Peyer's patch (tissue), 4 donors: ENCODE data around the gene C17orf67. TPM values are rescaled to one million over a fixed set of nuclear protein-coding genes. Genes with fewer than 3 reads are reported as not detected.

Source experiments
- DNase-seq, 3 donors: peaks; one replicate each; pipeline ENCODE4 v3.0.0-alpha.2; 2017 to 2019
- H3K27ac ChIP-seq, 4 donors: fragments of 200-600 bp; sonication (generic); one replicate each; pipeline ENCODE4 v1.5.1; 2016 to 2019
- H3K27me3 ChIP-seq, 2 donors: fragments of 200-600 bp; sonication (generic); one replicate each; pipeline ENCODE4 v1.5.1; 2019
- H3K36me3 ChIP-seq, 3 donors: fragments of 200-600 bp; sonication (generic); one replicate each; pipeline ENCODE4 v1.5.1; 2016 to 2019
- H3K4me1 ChIP-seq, 4 donors: fragments of 200-600 bp; sonication (generic); one replicate each; pipeline ENCODE4 v1.5.1; 2016 to 2019
- H3K4me3 ChIP-seq, 4 donors: fragments of 200-600 bp; sonication (generic); 1 replicate in 3 of 4; 2 replicates in 1 of 4; pipeline ENCODE4 v1.5.1; 2016 to 2019; ENCODE audit warnings: mild to moderate bottlenecking in 1 of 4
- H3K9me3 ChIP-seq, 4 donors: fragments of 200-600 bp; sonication (generic); one replicate each; pipeline ENCODE4 v1.5.1; 2016 to 2019; ENCODE audit warnings: mild to moderate bottlenecking in 1 of 4
- POLR2A ChIP-seq, 2 donors: fragments of 450-650 bp; IDR thresholded peaks; one replicate each; pipeline ENCODE4 v1.5.1; 2017; ENCODE audit warnings: antibody characterized with exemption in 2 of 2, mild to moderate bottlenecking in 2 of 2, moderate library complexity in 2 of 2
- total RNA-seq, 4 donors: library from RNA; depleted of rRNA; stranded (reverse); fragments of >200 nt; gene quantifications; one replicate each; pipeline ENCODE4 v1.1.0, GENCODE V29; 2016
- TF ChIP-seq, protein P1 (sequence below), 6 experiments: fragments of 450-650 bp in 4 of 6; fragments of 200-600 bp in 2 of 6; sonication (generic) in 1 of 6; IDR thresholded peaks; one replicate each; pipeline ENCODE4 v1.5.1; 2017 to 2019; ENCODE audit warnings: antibody characterized with exemption in 6 of 6, mild to moderate bottlenecking in 3 of 6, moderate library complexity in 1 of 6

The C17orf67 gene
- total RNA-seq, 4 donors from 2014 or later: 1.7 to 10.7 TPM; not detected in 2

DNA sequence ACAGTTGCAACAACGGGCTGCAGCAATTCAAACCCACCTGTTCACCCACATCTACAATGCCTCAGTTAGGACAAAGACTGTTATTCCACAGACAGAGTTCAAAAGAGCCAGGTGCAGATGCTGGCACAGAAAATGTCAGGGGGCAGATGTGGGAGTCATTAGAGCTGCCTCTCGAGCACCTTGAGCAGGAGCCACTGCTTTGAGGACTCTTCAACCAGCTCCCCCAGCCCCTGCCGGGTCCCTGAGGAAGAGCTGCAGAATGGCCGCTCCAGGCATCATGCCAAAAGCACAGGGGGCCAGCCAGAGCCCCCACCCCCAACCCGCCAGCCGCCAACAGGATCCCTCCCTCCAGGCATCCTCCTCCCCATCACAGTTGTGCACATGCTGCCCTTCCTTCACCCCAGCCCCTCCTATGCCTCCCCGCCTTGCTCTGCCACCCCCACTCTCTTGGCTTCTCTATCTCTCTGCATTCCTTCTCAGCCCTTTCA lies 20.8 kb downstream of the C17orf67 start:
- Histone ChIP-seq H3K4me3 (no peak overlapping the region), H3K4me1 (no peaks in the 10 kb centered on the region), H3K9me3 (no peaks in the 10 kb centered on the region), H3K27me3 (no peaks in the 10 kb centered on the region), H3K27ac (no peak overlapping the region), H3K36me3 (no peaks in the 10 kb centered on the region)
- no peak for TF ChIP-seq POLR2A (IDR thresholded peaks at IDR 0.05)
- TF ChIP-seq, protein P1, sequence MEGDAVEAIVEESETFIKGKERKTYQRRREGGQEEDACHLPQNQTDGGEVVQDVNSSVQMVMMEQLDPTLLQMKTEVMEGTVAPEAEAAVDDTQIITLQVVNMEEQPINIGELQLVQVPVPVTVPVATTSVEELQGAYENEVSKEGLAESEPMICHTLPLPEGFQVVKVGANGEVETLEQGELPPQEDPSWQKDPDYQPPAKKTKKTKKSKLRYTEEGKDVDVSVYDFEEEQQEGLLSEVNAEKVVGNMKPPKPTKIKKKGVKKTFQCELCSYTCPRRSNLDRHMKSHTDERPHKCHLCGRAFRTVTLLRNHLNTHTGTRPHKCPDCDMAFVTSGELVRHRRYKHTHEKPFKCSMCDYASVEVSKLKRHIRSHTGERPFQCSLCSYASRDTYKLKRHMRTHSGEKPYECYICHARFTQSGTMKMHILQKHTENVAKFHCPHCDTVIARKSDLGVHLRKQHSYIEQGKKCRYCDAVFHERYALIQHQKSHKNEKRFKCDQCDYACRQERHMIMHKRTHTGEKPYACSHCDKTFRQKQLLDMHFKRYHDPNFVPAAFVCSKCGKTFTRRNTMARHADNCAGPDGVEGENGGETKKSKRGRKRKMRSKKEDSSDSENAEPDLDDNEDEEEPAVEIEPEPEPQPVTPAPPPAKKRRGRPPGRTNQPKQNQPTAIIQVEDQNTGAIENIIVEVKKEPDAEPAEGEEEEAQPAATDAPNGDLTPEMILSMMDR (IDR thresholded peaks at IDR 0.05): no peak
- DNase-seq: no peak

DNA sequence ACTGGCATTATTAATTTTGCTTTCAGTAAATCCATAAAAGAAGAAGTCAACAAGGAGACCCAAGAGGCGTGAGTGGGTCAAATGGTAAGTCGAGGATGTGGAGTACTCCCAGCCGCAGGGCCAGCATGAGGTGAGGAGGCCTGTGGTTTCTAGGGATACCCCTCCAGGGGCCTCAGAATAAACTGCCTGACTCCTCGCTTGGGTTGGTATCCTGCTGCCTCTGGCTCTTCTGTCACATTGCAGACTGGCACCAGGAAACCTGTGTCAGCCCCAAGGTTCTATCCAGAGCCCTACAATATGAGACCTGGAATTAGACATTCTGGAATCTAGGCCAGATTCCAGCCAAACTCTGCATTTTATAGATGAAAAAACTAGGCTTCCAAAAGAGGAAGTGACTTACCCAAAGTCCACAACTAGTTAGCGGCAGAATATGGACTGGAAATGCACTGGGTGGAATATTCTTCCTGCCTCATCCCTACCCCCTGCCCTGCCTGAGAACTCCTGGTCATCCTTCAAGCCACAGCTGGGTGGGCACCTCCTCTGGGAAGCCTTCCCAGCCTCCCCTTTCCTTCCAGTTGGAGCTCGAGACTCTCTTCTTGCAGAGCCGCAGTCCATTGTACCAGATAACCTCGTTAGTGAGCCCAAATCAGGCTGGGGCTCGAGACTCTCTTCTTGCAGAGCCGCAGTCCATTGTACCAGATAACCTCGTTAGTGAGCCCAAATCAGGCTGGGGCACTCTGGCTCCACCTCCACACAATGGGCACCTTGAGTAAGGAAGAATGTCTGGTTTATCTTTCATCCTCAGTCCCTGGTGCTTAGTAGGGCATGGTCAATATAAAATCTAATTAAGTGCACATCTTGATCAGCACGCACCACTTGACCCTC lies 22.6 kb downstream of the C17orf67 start:
- H3K27ac ChIP-seq: no peak overlapping the region
- no peak overlapping the region for H3K4me3 ChIP-seq
- TF ChIP-seq, protein P1 (IDR thresholded peaks at IDR 0.05): no peak
- TF ChIP-seq POLR2A (IDR thresholded peaks at IDR 0.05): no peak
- no peaks in the 10 kb centered on the region for H3K36me3 ChIP-seq
- H3K27me3 ChIP-seq: no peaks in the 10 kb centered on the region
- DNase-seq: no peak
- H3K9me3 ChIP-seq: no peaks in the 10 kb centered on the region
- no peaks in the 10 kb centered on the region for H3K4me1 ChIP-seq

DNA sequence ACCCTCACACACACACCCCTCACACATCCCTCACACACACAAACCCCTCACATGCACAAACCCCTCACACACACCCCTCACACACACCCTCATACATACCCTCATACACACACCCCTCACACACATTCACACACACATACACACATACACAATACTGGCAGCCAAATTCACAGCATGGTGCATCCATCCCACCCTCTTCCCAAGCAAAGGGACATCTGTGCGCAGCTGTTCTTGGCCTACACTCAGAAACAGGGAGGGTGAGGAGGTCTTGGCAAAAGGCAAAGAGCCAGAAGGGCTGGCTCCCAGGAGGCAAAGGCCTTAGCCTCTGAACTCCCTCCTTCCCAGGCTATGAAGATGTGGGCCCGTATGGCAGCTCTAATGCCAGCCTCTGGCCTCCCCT lies 23.4 kb downstream of the C17orf67 start:
- no peak for TF ChIP-seq POLR2A (IDR thresholded peaks at IDR 0.05)
- TF ChIP-seq, protein P1 (IDR thresholded peaks at IDR 0.05): no peak
- Histone ChIP-seq H3K27me3 (no peaks in the 10 kb centered on the region), H3K36me3 (no peaks in the 10 kb centered on the region), H3K27ac (no peak overlapping the region), H3K4me1 (no peaks in the 10 kb centered on the region), H3K9me3 (no peaks in the 10 kb centered on the region), H3K4me3 (no peak overlapping the region)
- DNase-seq: no peak

DNA sequence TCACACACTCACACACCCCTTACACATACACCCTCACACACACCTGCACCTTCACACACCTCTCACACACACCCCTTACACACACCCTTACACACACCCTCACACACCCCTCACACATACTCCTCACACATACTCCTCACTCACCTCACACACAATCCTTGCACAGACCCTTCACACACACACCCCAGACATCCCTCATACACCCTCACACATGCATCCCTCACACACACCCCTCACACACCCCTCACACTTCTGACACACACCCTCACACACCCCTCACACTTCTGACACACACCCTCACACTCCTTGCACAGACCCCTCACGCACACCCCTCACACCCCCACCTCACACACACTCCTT lies 23.9 kb downstream of the C17orf67 start:
- Histone ChIP-seq H3K27ac (no peak overlapping the region), H3K36me3 (no peaks in the 10 kb centered on the region), H3K9me3 (no peaks in the 10 kb centered on the region), H3K4me3 (no peak overlapping the region), H3K27me3 (no peaks in the 10 kb centered on the region), H3K4me1 (no peaks in the 10 kb centered on the region)
- no peak for DNase-seq
- TF ChIP-seq POLR2A (IDR thresholded peaks at IDR 0.05): no peak
- TF ChIP-seq, protein P1 (IDR thresholded peaks at IDR 0.05): no peak

DNA sequence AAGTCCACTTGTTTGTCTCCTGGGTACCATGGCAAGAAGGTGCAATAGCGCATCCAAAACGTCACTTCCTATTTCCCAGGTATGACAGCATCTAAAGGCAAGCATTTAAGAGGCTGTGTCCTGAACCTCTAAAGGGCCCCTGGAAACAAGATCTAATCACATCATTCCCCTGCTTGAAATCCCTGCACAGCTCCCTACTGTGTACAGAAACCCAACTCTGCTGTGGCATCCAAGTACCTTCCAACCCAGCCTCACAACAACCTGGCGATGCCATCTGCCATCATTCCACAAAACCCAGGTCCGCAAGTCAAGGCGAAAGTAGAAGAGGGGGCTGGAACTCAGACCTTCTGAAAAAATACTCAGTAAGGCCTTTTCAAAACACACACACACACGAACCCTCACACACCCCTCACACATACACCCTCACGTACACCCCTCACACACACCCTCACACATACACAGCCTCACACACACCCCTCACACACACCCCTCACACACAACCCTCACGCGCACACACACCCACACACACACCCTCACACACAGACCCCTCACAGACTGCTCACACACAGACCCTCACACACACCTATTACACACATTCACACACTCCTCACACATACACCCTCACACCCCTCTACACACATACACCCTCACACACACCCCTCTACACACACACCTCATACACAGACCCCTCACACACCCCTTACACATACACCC lies 24.5 kb downstream of the C17orf67 start:
- Histone ChIP-seq H3K4me1 (no peaks in the 10 kb centered on the region), H3K36me3 (no peaks in the 10 kb centered on the region), H3K4me3 (no peak overlapping the region), H3K27me3 (no peaks in the 10 kb centered on the region), H3K9me3 (no peaks in the 10 kb centered on the region), H3K27ac (no peak overlapping the region)
- DNase-seq: no peak
- no peak for TF ChIP-seq POLR2A (IDR thresholded peaks at IDR 0.05)
- TF ChIP-seq, protein P1 (IDR thresholded peaks at IDR 0.05): no peak
